HEK293 (cell line): ENCODE results near the gene EBLN1.

Experiments used
- CTCF ChIA-PET: fragments of 350-600 bp; formaldehyde crosslinking; extraction: SDS; loops from one replicate; lab custom pipeline; 2021; ENCODE audit warnings: antibody characterized with exemption; lab: Yijun Ruan, JAX
- POLR2A ChIA-PET: fragments of 300-600 bp; formaldehyde crosslinking; extraction: SDS; loops from one replicate; lab custom pipeline; 2020; ENCODE audit warnings: antibody characterized with exemption, inconsistent platforms; lab: Yijun Ruan, JAX
- H3K27ac ChIP-seq: fragments of 200-500 bp; sonication (Bioruptor generic); 2 replicates; pipeline ENCODE4 v1.5.1; 2014; ENCODE audit warnings: low read depth, low read length, control low read depth, inconsistent platforms; ENCODE audit errors: extremely low read depth
- H3K36me3 ChIP-seq, 2 experiments: fragments of 200-500 bp in 1 of 2; sonication (Bioruptor generic) in 1 of 2; 1 replicate in 1 of 2; 2 replicates in 1 of 2; pipeline ENCODE4 v1.5.1; 2014 to 2017; ENCODE audit warnings: inconsistent platforms in 2 of 2, low read length in 2 of 2; ENCODE audit not compliant: control insufficient read depth in 2 of 2, insufficient read depth in 1 of 2
- H3K4me1 ChIP-seq: fragments of 200-500 bp; sonication (Bioruptor generic); 2 replicates; pipeline ENCODE4 v1.5.1; 2014; ENCODE audit warnings: mild to moderate bottlenecking, low read length, inconsistent platforms; ENCODE audit not compliant: control insufficient read depth, insufficient read depth
- H3K4me3 ChIP-seq: 2 replicates; pipeline ENCODE4 v1.5.1; 2011; ENCODE audit warnings: low read depth, mild to moderate bottlenecking, control low read depth, low read length, moderate library complexity
- H3K9me3 ChIP-seq: fragments of 200-500 bp; sonication (Bioruptor generic); 2 replicates; pipeline ENCODE4 v1.5.1; 2014; ENCODE audit warnings: low read depth, low read length, inconsistent platforms; ENCODE audit not compliant: control insufficient read depth, insufficient read depth
- CTCF ChIP-seq: fragments of 450-650 bp; formaldehyde crosslinking; IDR thresholded peaks from 2 replicates; pipeline ENCODE4 v1.5.1; 2016; ENCODE audit warnings: missing biosample characterization, missing genetic modification characterization
- KLF1 ChIP-seq: fragments of 450-650 bp; formaldehyde crosslinking; IDR thresholded peaks from 2 replicates; pipeline ENCODE4 v1.5.1; 2016; ENCODE audit warnings: missing biosample characterization, missing genetic modification characterization
- MYNN ChIP-seq: fragments of 450-650 bp; formaldehyde crosslinking; IDR thresholded peaks from 2 replicates; pipeline ENCODE4 v1.5.1; 2016; ENCODE audit warnings: missing biosample characterization, missing genetic modification characterization, borderline replicate concordance
- PRDM4 ChIP-seq: fragments of 450-650 bp; formaldehyde crosslinking; IDR thresholded peaks from 2 replicates; pipeline ENCODE4 v1.5.1; 2017; ENCODE audit warnings: missing biosample characterization, missing genetic modification characterization
- SETDB1 ChIP-seq: IDR thresholded peaks from one replicate; pipeline ENCODE4 v1.6.1; 2017; ENCODE audit warnings: mild to moderate bottlenecking, low read length, moderate library complexity, mixed read lengths; ENCODE audit not compliant: insufficient read length
- SP2 ChIP-seq: fragments of 450-650 bp; formaldehyde crosslinking; IDR thresholded peaks from 2 replicates; pipeline ENCODE4 v1.5.1; 2016; ENCODE audit warnings: missing biosample characterization, missing genetic modification characterization
- TCF7L2 ChIP-seq: IDR thresholded peaks from 2 replicates; pipeline ENCODE4 v1.6.1; 2011; ENCODE audit warnings: low read depth, mild to moderate bottlenecking, inconsistent platforms, low read length, moderate library complexity, borderline replicate concordance
- ZBTB20 ChIP-seq: fragments of 450-650 bp; formaldehyde crosslinking; IDR thresholded peaks from 2 replicates; pipeline ENCODE4 v1.5.1; 2016; ENCODE audit warnings: missing biosample characterization, missing genetic modification characterization
- ZFP3 ChIP-seq: fragments of 450-650 bp; formaldehyde crosslinking; IDR thresholded peaks from 2 replicates; pipeline ENCODE4 v1.5.1; 2016; ENCODE audit warnings: low read depth, missing biosample characterization, missing genetic modification characterization
- ZFP37 ChIP-seq: fragments of 450-650 bp; formaldehyde crosslinking; IDR thresholded peaks from 2 replicates; pipeline ENCODE4 v1.5.1; 2016; ENCODE audit warnings: missing biosample characterization, missing genetic modification characterization
- ZNF169 ChIP-seq: fragments of 450-650 bp; formaldehyde crosslinking; IDR thresholded peaks from 2 replicates; pipeline ENCODE4 v1.5.1; 2016; ENCODE audit warnings: missing biosample characterization, missing genetic modification characterization
- ZNF202 ChIP-seq: fragments of 450-650 bp; formaldehyde crosslinking; IDR thresholded peaks from 2 replicates; pipeline ENCODE4 v1.5.1; 2016; ENCODE audit warnings: missing biosample characterization, missing genetic modification characterization, borderline replicate concordance
- ZNF280D ChIP-seq: fragments of 450-650 bp; formaldehyde crosslinking; IDR thresholded peaks from 2 replicates; pipeline ENCODE4 v1.5.1; 2016; ENCODE audit warnings: missing biosample characterization, missing genetic modification characterization
- ZNF292 ChIP-seq: fragments of 450-650 bp; formaldehyde crosslinking; IDR thresholded peaks from 2 replicates; pipeline ENCODE4 v1.5.1; 2016; ENCODE audit warnings: low read depth, missing biosample characterization, missing genetic modification characterization, borderline replicate concordance
- ZNF350 ChIP-seq: fragments of 450-650 bp; formaldehyde crosslinking; IDR thresholded peaks from 2 replicates; pipeline ENCODE4 v1.5.0; 2017; ENCODE audit warnings: missing biosample characterization, mild to moderate bottlenecking, missing genetic modification characterization
- ZNF391 ChIP-seq: fragments of 450-650 bp; formaldehyde crosslinking; IDR thresholded peaks from 2 replicates; pipeline ENCODE4 v1.5.1; 2016; ENCODE audit warnings: low read depth, missing biosample characterization, missing genetic modification characterization, borderline replicate concordance
- ZNF394 ChIP-seq: fragments of 450-650 bp; formaldehyde crosslinking; IDR thresholded peaks from 2 replicates; pipeline ENCODE4 v1.5.1; 2016; ENCODE audit warnings: missing biosample characterization, missing genetic modification characterization, mild to moderate bottlenecking, moderate library complexity, borderline replicate concordance
- ZNF473 ChIP-seq: fragments of 450-650 bp; formaldehyde crosslinking; IDR thresholded peaks from 2 replicates; pipeline ENCODE4 v1.5.1; 2017; ENCODE audit warnings: missing biosample characterization, missing genetic modification characterization
- ZNF530 ChIP-seq: fragments of 450-650 bp; formaldehyde crosslinking; IDR thresholded peaks from 2 replicates; pipeline ENCODE4 v1.5.1; 2016; ENCODE audit warnings: low read depth, missing biosample characterization, missing genetic modification characterization
- ZNF558 ChIP-seq: fragments of 450-650 bp; formaldehyde crosslinking; IDR thresholded peaks from 2 replicates; pipeline ENCODE4 v1.5.1; 2016; ENCODE audit warnings: missing biosample characterization, missing genetic modification characterization
- ZNF645 ChIP-seq: fragments of 450-650 bp; formaldehyde crosslinking; IDR thresholded peaks from 2 replicates; pipeline ENCODE4; 2016; ENCODE audit warnings: missing biosample characterization, missing genetic modification characterization
- ZNF658 ChIP-seq: fragments of 450-650 bp; formaldehyde crosslinking; IDR thresholded peaks from 2 replicates; pipeline ENCODE4; 2016; ENCODE audit warnings: missing biosample characterization, missing genetic modification characterization
- ZNF677 ChIP-seq: fragments of 450-650 bp; IDR thresholded peaks from 2 replicates; pipeline ENCODE4 v1.5.0; 2018; ENCODE audit warnings: missing biosample characterization, mild to moderate bottlenecking, missing genetic modification characterization, moderate library complexity
- ZNF701 ChIP-seq: fragments of 450-650 bp; formaldehyde crosslinking; IDR thresholded peaks from 2 replicates; pipeline ENCODE4 v1.5.1; 2016; ENCODE audit warnings: missing biosample characterization, missing genetic modification characterization

The EBLN1 gene

GRCh38 chr10:22245567-22245966 lies 27.8 kb upstream of the EBLN1 start (continued):
- TF ChIP-seq ZNF292 (tag by site-specific recombination), result no peak

- TF ChIP-seq ZNF350 (no peak), ZNF473 (tag by site-specific recombination) (no peak), ZNF280D (tag by site-specific recombination) (no peak), ZNF558 (tag by site-specific recombination) (no peak), TCF7L2 (no peak), KLF1 (tag by site-specific recombination) (no peak), ZNF169 (tag by site-specific recombination) (no peak), ZNF394 (tag by site-specific recombination) (no peak), ZNF701 (tag by site-specific recombination) (no peak), ZNF677 (tag by site-specific recombination) (no peak), ZFP37 (tag by site-specific recombination) (no peak), MYNN (tag by site-specific recombination) (no peak), SP2 (tag by site-specific recombination) (no peak), ZNF658 (tag by site-specific recombination) (no peak), ZNF391 (tag by site-specific recombination) (no peak), PRDM4 (tag by site-specific recombination) (no peak), ZNF645 (tag by site-specific recombination) (no peak)
- Histone ChIP-seq H3K27ac (no peak overlapping the region), H3K4me3 (no peak overlapping the region), H3K36me3 (no peaks in the 10 kb centered on the region), H3K4me1 (peaks cover 12% of the 10 kb centered on the region), H3K9me3 (no peaks in the 10 kb centered on the region)
- ChIA-PET POLR2A (interaction anchor here (0.7 kb wide), 1 partner anchor 355 kb away, joined by 4 read pairs; no protein-coding TSS in a partner anchor), CTCF (interaction anchor here (0.9 to 2.1 kb wide), 5 partner anchors 9 to 142 kb away, joined by 4 to 12 read pairs (median 6); no protein-coding TSS in a partner anchor)
Measured at GRCh38 chr10:22244855-22245254, 27.0 kb upstream of the EBLN1 start.

GRCh38 chr10:22244001-22244400 lies 26.2 kb upstream of the EBLN1 start:
- TF ChIP-seq SETDB1 (no peak), CTCF (tag by site-specific recombination) (no peak), ZNF530 (tag by site-specific recombination) (no peak), ZNF202 (no peak), ZFP3 (tag by site-specific recombination) (no peak), ZBTB20 (tag by site-specific recombination) (no peak)
- H3K27ac ChIP-seq, result no peak overlapping the region
- CTCF ChIA-PET, result interaction anchor here (0.6 to 2.1 kb wide), 8 partner anchors 10 to 319 kb away, joined by 4 to 12 read pairs (median 4); no protein-coding TSS in a partner anchor
- POLR2A ChIA-PET, result interaction anchor here (1.1 kb wide), 1 partner anchor 13 kb away, joined by 4 read pairs; no protein-coding TSS in a partner anchor
- H3K4me3 ChIP-seq, result no peak overlapping the region
- H3K9me3 ChIP-seq, result no peaks in the 10 kb centered on the region
- peaks cover 12% of the 10 kb centered on the region for H3K4me1 ChIP-seq
- no peaks in the 10 kb centered on the region for H3K36me3 ChIP-seq
